GM06990 (cell line): Measurements from ENCODE around the gene PKDREJ.

Experiments
- DNase-seq: peaks from one replicate; pipeline ENCODE4 v3.0.0-alpha.2; 2011; ENCODE audit not compliant: insufficient read length; ENCODE audit errors: extremely low read depth
- H3K27me3 ChIP-seq: replicated peaks from 2 replicates; pipeline ENCODE4 v1.6.0; 2011; ENCODE audit warnings: low read length; ENCODE audit not compliant: control insufficient read depth, insufficient read depth
- H3K36me3 ChIP-seq: 2 replicates; pipeline ENCODE4 v1.5.1; 2011; ENCODE audit warnings: low read length; ENCODE audit not compliant: control insufficient read depth, insufficient read depth
- H3K4me3 ChIP-seq: replicated peaks from 2 replicates; pipeline ENCODE4 v1.5.1; 2011; ENCODE audit warnings: low read depth, mild to moderate bottlenecking, control low read depth, low read length
- CTCF ChIP-seq: IDR thresholded peaks from 2 replicates; pipeline ENCODE4 v1.5.1; 2011; ENCODE audit warnings: low read length, control low read depth, mild to moderate bottlenecking, inconsistent platforms; ENCODE audit not compliant: insufficient read depth, poor library complexity, severe bottlenecking

PKDREJ gene

GRCh38 chr22:46294784-46295183, 31.6 kb upstream of the PKDREJ start:
- Histone ChIP-seq H3K4me3 (no peak overlapping the region), H3K36me3 (peaks cover 15% of the 10 kb centered on the region), H3K27me3 (no peaks in the 10 kb centered on the region)
- no peak for DNase-seq
- TF ChIP-seq CTCF = no peak

- no peak for TF ChIP-seq CTCF
- Histone ChIP-seq H3K36me3 (peaks cover 11% of the 10 kb centered on the region), H3K27me3 (no peaks in the 10 kb centered on the region), H3K4me3 (no peak overlapping the region)
- no peak for DNase-seq
These were observed 30.6 kb upstream of the PKDREJ start for GRCh38 chr22:46293577-46294260.

GRCh38 chr22:46292732-46293131, 29.6 kb upstream of the PKDREJ start:
- Histone ChIP-seq H3K27me3 (no peaks in the 10 kb centered on the region), H3K36me3 (peaks cover 11% of the 10 kb centered on the region), H3K4me3 (no peak overlapping the region)
- no peak for DNase-seq
- TF ChIP-seq CTCF = no peak

GRCh38 chr22:46292173-46292572, 29.0 kb upstream of the PKDREJ start:
- no peak for TF ChIP-seq CTCF
- DNase-seq = no peak
- H3K36me3 ChIP-seq = peaks cover 11% of the 10 kb centered on the region
- H3K27me3 ChIP-seq = no peaks in the 10 kb centered on the region
- no peak overlapping the region for H3K4me3 ChIP-seq

GRCh38 chr22:46290843-46291785, 28.0 kb upstream of the PKDREJ start:
- TF ChIP-seq CTCF = no peak
- peaks cover 13% of the 10 kb centered on the region for H3K36me3 ChIP-seq
- DNase-seq = no peak
- H3K4me3 ChIP-seq = no peak overlapping the region
- H3K27me3 ChIP-seq = no peaks in the 10 kb centered on the region
